Fibroblast of lung (primary cell): ENCODE measurements around the gene TPI1.

Experiments
- EZH2 ChIP-seq: IDR thresholded peaks from 2 replicates; pipeline ENCODE4 v1.5.1; 2012; ENCODE audit warnings: low read length, control low read depth, mild to moderate bottlenecking; ENCODE audit errors: missing control alignments
- TF ChIP-seq, protein P1 (sequence below), 2 donors: IDR thresholded peaks in 1 of 2; conservative IDR thresholded peaks in 1 of 2; 1 replicate in 1 of 2; 2 replicates in 1 of 2; pipeline ENCODE4 v1.5.1; 2011 to 2012; ENCODE audit warnings: low read length in 2 of 2, control low read depth in 1 of 2, inconsistent platforms in 1 of 2, low read depth in 1 of 2, mild to moderate bottlenecking in 1 of 2

DNA sequence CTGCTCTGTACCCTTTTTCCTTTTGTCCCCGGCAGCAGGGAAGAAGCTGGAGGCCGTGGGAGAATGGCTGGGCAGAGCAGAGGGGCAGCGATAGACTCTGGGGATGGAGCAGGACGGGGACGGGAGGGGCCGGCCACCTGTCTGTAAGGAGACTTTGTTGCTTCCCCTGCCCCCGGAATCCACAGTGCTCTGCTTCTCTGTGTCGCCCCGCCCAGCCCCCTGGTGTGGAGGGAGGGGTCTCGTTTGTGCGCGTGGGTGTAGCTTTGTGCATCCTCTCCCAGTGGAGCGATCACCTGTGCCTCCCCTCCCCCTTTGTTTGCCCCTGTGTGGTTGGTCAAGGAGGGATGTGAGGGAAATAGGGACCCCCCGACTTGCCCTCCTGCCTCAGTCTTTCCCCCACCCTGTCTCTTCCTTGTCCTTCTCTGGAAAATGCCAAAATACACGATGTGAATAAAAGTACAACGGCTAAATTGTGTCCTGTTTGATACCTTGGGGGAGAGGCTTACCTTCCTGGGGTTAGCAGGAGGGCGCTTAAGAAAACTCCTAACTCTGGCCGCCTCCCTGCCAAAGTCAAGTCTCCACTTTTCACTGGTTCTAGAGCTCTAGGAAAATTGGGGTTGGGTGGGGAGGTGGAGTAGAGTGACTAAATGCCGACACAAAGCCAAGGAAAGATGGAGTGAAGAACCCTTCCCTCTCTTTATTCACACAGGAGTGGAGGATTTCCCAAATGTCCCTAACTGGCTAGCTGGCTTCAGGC, 990 bp upstream of the TPI1 start:
- TF ChIP-seq, protein P1, sequence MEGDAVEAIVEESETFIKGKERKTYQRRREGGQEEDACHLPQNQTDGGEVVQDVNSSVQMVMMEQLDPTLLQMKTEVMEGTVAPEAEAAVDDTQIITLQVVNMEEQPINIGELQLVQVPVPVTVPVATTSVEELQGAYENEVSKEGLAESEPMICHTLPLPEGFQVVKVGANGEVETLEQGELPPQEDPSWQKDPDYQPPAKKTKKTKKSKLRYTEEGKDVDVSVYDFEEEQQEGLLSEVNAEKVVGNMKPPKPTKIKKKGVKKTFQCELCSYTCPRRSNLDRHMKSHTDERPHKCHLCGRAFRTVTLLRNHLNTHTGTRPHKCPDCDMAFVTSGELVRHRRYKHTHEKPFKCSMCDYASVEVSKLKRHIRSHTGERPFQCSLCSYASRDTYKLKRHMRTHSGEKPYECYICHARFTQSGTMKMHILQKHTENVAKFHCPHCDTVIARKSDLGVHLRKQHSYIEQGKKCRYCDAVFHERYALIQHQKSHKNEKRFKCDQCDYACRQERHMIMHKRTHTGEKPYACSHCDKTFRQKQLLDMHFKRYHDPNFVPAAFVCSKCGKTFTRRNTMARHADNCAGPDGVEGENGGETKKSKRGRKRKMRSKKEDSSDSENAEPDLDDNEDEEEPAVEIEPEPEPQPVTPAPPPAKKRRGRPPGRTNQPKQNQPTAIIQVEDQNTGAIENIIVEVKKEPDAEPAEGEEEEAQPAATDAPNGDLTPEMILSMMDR (conservative IDR thresholded peaks at IDR 0.05 in 1 of 2, IDR thresholded peaks at IDR 0.05 in 1 of 2; ENCODE audit: low read depth in 1 of 2, low read length in 2 of 2), result no peak
- TF ChIP-seq EZH2, result no peak
